Cardiac muscle cell (in vitro differentiated cells and primary cell): ENCODE measurements around the gene C22orf39. TPM values are rescaled to one million over a fixed set of nuclear protein-coding genes. Genes with fewer than 3 reads are reported as not detected.

ENCODE experiments used
- DNase-seq, 2 donors: peaks; one replicate each; pipeline versions ENCODE4 v3.0.0 to v3.0.0-alpha.2; 2010 to 2017; ENCODE audit warnings: low read depth in 1 of 2, low spot score in 1 of 2
- H3K27ac ChIP-seq: fragments of 200-600 bp; sonication (generic); 2 replicates; pipeline ENCODE4 v1.5.1; 2016
- H3K27me3 ChIP-seq: fragments of 200-600 bp; sonication (generic); 2 replicates; pipeline ENCODE4 v1.6.0; 2016; ENCODE audit warnings: control low read depth
- H3K36me3 ChIP-seq: fragments of 200-600 bp; sonication (generic); 2 replicates; pipeline ENCODE4 v1.5.1; 2016; ENCODE audit warnings: control low read depth
- H3K4me1 ChIP-seq: fragments of 200-600 bp; sonication (generic); 2 replicates; pipeline ENCODE4 v1.8.1; 2017; ENCODE audit warnings: low read depth, mild to moderate bottlenecking, mixed run types
- H3K4me3 ChIP-seq: fragments of 200-600 bp; sonication (generic); 2 replicates; pipeline ENCODE4 v1.5.1; 2016; ENCODE audit warnings: mild to moderate bottlenecking
- H3K9me3 ChIP-seq: fragments of 200-600 bp; sonication (generic); 2 replicates; pipeline ENCODE4 v1.5.1; 2017; ENCODE audit warnings: low read depth, mild to moderate bottlenecking, control low read depth
- polyA plus RNA-seq: library from polyadenylated mRNA; unstranded; fragments of >200 nt; fragmentation: Nextera tagmentation; extraction: Ambion mirVana; gene quantifications from 2 replicates; pipeline ENCODE4 v1.2.1, GENCODE V29; 2016
- total RNA-seq: library from RNA; depleted of rRNA; stranded (reverse); fragments of >200 nt; gene quantifications from 2 replicates; pipeline ENCODE4 v1.2.3, GENCODE V29; 2016
- TF ChIP-seq, protein P1 (sequence below): IDR thresholded peaks from 2 replicates; pipeline ENCODE4 v1.5.1; 2012; ENCODE audit warnings: low read depth, mild to moderate bottlenecking, low read length

Gene C22orf39
- total and polyA plus RNA-seq, 2 experiments from 2014 or later = 102 to 133 TPM

DNA sequence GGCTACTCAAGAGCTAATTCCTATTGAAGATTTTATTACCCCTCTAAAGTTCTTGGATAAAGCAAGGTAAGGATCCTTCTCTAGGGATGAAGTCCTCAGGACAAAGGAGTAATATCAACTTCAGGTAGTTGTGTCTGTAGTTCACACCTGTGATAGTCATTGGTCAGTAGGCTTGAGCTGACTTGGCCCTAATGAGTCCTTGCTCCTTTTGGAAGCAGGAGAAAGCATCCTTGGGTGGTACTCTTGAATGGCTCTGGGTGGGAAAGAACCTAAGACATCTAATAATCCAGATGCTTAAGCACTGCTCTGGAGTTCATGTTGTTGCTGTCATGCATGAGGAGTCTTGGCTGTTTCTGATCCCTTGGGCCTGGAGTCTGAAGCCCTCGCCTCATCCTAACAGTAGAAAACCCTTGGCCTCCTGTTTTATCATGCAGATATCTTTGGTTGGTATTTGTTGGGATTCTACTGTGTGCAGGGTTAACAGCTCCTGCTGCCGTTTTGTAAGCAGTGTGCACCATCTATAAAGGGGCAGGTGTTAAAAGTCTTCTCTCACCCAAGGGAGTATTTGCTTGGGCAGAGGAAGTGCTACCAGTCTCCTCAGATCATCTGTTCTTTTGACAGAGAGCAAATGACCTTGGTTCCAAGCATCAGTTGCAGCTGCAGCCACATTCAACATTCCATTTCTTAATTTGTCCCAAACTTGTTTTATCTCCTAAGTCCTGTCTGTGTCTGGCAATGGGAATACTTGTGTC lies 12.5 kb downstream of the C22orf39 start:
- no peak for DNase-seq
- H3K27ac ChIP-seq = no peak overlapping the region
- peaks cover 13% of the 10 kb centered on the region for H3K36me3 ChIP-seq
- no peaks in the 10 kb centered on the region for H3K27me3 ChIP-seq
- H3K9me3 ChIP-seq = no peaks in the 10 kb centered on the region
- peaks cover 8% of the 10 kb centered on the region for H3K4me1 ChIP-seq
- TF ChIP-seq, protein P1, sequence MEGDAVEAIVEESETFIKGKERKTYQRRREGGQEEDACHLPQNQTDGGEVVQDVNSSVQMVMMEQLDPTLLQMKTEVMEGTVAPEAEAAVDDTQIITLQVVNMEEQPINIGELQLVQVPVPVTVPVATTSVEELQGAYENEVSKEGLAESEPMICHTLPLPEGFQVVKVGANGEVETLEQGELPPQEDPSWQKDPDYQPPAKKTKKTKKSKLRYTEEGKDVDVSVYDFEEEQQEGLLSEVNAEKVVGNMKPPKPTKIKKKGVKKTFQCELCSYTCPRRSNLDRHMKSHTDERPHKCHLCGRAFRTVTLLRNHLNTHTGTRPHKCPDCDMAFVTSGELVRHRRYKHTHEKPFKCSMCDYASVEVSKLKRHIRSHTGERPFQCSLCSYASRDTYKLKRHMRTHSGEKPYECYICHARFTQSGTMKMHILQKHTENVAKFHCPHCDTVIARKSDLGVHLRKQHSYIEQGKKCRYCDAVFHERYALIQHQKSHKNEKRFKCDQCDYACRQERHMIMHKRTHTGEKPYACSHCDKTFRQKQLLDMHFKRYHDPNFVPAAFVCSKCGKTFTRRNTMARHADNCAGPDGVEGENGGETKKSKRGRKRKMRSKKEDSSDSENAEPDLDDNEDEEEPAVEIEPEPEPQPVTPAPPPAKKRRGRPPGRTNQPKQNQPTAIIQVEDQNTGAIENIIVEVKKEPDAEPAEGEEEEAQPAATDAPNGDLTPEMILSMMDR = no peak
- H3K4me3 ChIP-seq = no peak overlapping the region

DNA sequence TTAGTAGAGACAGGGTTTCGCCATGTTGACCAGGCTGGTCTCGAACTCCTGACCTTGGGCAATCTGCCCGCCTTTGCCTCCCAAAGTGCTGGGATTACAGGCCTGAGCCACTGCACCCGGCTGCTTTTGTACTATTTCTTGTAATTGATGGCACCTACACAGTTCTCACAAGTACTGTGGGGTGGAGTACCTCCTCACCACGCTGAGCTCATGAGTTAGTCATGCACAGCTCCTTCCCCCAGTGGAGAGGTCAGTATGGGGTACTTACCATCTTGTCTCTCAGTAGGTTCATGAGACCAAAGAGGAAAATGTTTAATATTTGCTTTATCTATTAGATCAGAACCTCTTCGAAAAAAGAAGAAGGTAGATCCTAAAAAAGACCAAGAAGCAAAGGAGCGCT lies 13.1 kb downstream of the C22orf39 start:
- Histone ChIP-seq H3K27ac (no peak overlapping the region), H3K36me3 (peaks cover 13% of the 10 kb centered on the region), H3K27me3 (no peaks in the 10 kb centered on the region), H3K4me3 (no peak overlapping the region), H3K4me1 (peaks cover 13% of the 10 kb centered on the region), H3K9me3 (no peaks in the 10 kb centered on the region)
- TF ChIP-seq, protein P1 = no peak
- no peak for DNase-seq

GRCh38 chr22:19432133-19432851 lies 15.2 kb downstream of the C22orf39 start, which contains the start of gene MRPL40:
MRPL40 (plus strand) TSS chr22:19432545; CDS start chr22:19432555, 10 bp downstream.
- Histone ChIP-seq H3K36me3 (peaks cover 13% of the 10 kb centered on the region), H3K4me1 (peaks cover 13% of the 10 kb centered on the region), H3K9me3 (no peaks in the 10 kb centered on the region), H3K27ac (peak within 1 kb of the TSS; percentile 94), H3K27me3 (no peaks in the 10 kb centered on the region), H3K4me3 (peak within 1 kb of the TSS; percentile 56)
- peak; percentile 96 to 98 for DNase-seq
- TF ChIP-seq, protein P1 = peak; percentile 6

- Histone ChIP-seq H3K4me1 (peaks cover 13% of the 10 kb centered on the region), H3K36me3 (peaks cover 13% of the 10 kb centered on the region), H3K9me3 (no peaks in the 10 kb centered on the region), H3K27ac (peak within 1 kb of the TSS; percentile 96), H3K27me3 (no peaks in the 10 kb centered on the region), H3K4me3 (peak within 1 kb of the TSS; percentile 56)
- peak; percentile 84 to 87 for DNase-seq
- TF ChIP-seq, protein P1 = no peak
Observed at GRCh38 chr22:19431649-19432132, 15.8 kb downstream of the C22orf39 start, which contains the start of gene HIRA. HIRA (minus strand) TSS chr22:19431733; CDS start chr22:19431476, 257 bp downstream.

- Histone ChIP-seq H3K4me3 (peak overlapping the region; percentile 56), H3K27ac (peak overlapping the region; percentile 96), H3K4me1 (peaks cover 13% of the 10 kb centered on the region), H3K27me3 (no peaks in the 10 kb centered on the region), H3K36me3 (peaks cover 13% of the 10 kb centered on the region), H3K9me3 (no peaks in the 10 kb centered on the region)
- peak; percentile 39 to 58 for DNase-seq
- TF ChIP-seq, protein P1 = peak; percentile 22
Observed at GRCh38 chr22:19430890-19431541, 16.5 kb downstream of the C22orf39 start.
